HG02852 (cell line): Measurements from ENCODE around the gene YEATS4.
A peak's percentile ranks its signal among the peaks of the same experiment; 100 is the strongest.
"Not testable (repeated sequence)": the region's sequence is repeated elsewhere in the genome, so short reads cannot be mapped to it uniquely, and the experiment has no call there.

ENCODE experiments used
- ATAC-seq: cut with Tn5 transposase; IDR thresholded peaks from one replicate; pipeline ENCODE4 v1.9.1; 2021; ENCODE audit warnings: mild to moderate bottlenecking, moderate library complexity; ENCODE audit not compliant: unreplicated experiment

The YEATS4 gene

GRCh38 chr12:69359531-69360347 lies at the start of gene YEATS4:
Gene YEATS4, plus strand, starts transcription at chr12:69359743. Its CDS starts 230 bp downstream, at chr12:69359973.
- ATAC-seq: peak; percentile 83

- no peak for ATAC-seq
These were observed 46.3 kb upstream of the YEATS4 start for GRCh38 chr12:69313209-69313608.

- ATAC-seq: not testable (repeated sequence)
These were observed 42.8 kb upstream of the YEATS4 start for GRCh38 chr12:69316784-69317183.

- not testable (repeated sequence) for ATAC-seq
These were observed 42.3 kb upstream of the YEATS4 start for GRCh38 chr12:69317233-69317632.

- ATAC-seq: no peak
These were observed 41.3 kb upstream of the YEATS4 start for GRCh38 chr12:69318225-69318624.

GRCh38 chr12:69321351-69321750 lies 38.2 kb upstream of the YEATS4 start:
- ATAC-seq: no peak

GRCh38 chr12:69324797-69325466 lies 34.6 kb upstream of the YEATS4 start:
- peak; percentile 98 for ATAC-seq

DNA sequence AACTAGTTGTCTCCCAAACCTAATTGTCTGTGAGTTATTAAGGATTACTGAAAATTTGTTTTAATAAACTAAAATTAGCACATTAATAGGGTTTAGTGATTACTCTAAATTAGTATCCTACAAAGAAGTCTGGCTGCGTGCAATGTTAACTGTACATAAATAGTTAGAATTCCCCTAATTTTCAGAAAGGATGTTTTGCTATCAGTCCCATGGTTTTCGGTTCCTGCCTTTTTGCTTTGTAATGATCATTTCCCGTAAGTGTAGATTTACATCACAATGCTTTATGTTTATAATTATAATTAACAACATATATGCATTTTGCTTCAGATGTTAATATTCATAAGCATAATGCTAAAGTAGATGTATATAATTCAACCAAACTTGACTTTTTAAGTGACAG lies 31.1 kb upstream of the YEATS4 start:
- ATAC-seq: no peak

GRCh38 chr12:69329669-69330428 lies 29.7 kb upstream of the YEATS4 start:
- no peak for ATAC-seq

- peak; percentile 84 for ATAC-seq
These were observed 28.8 kb upstream of the YEATS4 start for GRCh38 chr12:69330475-69331473.

GRCh38 chr12:69331519-69331908 lies 28.0 kb upstream of the YEATS4 start:
- no peak for ATAC-seq

- ATAC-seq: no peak
These were observed 27.4 kb upstream of the YEATS4 start for GRCh38 chr12:69331909-69332684.

DNA sequence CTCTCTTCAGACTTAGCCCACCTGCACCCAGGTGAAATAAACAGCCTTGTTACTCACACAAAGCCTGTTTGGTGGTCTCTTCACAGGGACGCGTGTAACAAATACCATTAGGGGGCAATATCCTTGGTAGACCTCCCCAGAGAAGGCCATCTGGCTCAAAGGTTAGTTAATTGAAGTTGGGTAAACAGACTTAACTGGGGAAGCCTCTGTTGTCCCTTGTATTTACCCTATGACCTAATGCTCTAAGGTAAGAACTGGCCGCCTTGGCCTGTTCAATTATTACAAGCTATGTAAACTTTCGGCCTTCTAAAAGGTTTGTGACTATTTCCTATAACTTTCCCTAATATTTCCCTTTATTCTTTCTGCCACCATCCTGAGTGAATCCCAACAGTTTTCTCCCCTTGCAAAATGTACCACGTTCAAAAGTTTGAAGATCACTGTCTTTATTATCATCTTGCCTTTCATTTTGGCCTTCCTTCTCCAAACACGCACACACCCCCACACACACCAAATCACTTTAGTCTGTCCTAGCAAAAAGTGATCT lies 26.7 kb upstream of the YEATS4 start:
- no peak for ATAC-seq

DNA sequence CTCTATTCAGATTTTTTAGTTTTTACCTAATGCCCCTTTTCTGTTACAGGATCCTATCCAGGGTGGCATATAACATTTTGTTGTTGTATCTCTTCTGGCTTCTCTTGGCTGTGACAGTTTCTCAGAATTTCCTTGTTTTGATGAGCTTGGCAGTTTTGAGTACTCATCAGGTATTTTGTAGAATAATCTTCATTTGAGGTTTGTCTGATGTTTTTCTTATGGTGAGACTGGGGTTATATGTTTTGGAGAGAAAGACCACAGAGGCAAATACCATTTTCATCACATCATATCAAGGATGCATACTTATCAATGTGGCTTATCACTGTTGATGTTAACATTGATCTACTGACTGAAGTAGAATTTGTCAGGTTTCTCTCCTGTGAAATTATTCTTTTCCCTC lies 25.4 kb upstream of the YEATS4 start:
- ATAC-seq: no peak

GRCh38 chr12:69337311-69338090 lies 22.0 kb upstream of the YEATS4 start:
- no peak for ATAC-seq

DNA sequence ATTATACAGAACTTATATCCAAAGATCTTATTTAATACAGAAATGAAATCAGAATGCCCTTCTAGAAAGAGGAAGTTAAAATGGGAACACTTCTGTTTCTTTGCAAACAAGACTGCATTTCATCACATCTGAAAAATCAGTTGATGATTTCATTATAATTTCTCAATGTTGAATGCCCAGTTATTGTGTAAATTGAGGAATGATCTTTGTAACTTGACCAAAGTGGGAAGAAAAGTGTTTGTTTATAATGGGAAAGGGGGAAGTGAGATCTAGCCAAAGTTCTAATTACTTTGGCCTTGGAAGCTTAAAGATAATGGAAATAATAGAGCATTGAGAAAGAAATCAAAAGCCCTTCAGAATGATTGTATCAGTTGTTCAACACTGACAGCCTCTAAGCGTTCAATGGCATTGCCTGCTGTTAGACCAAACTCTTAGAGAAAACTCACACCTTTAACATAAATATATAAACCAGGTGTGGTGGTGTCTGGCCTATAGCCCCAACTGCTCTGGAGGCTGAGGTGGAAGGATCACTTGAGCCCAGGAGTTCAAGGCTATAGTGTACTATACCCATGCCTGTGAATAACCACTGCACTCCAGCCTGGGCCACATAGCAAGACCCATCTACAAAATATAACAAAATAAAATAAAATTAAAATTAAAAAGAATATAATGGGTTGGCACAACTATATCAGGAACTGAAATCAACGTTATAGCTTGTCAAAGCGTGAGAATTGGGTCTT lies 21.3 kb upstream of the YEATS4 start:
- ATAC-seq: no peak

GRCh38 chr12:69338936-69339335 lies 20.6 kb upstream of the YEATS4 start:
- no peak for ATAC-seq

- no peak for ATAC-seq
These were observed 19.5 kb upstream of the YEATS4 start for GRCh38 chr12:69339999-69340398.
